ENCODE results near the gene SI. TPM values are rescaled to one million over a fixed set of nuclear protein-coding genes. Genes with fewer than 3 reads are reported as not detected.
"Not testable (repeated sequence)": the region's sequence is repeated elsewhere in the genome, so short reads cannot be mapped to it uniquely, and the experiment has no call there.

SI gene
- total RNA-seq, 1 donor from 2014 or later = not detected

DNA sequence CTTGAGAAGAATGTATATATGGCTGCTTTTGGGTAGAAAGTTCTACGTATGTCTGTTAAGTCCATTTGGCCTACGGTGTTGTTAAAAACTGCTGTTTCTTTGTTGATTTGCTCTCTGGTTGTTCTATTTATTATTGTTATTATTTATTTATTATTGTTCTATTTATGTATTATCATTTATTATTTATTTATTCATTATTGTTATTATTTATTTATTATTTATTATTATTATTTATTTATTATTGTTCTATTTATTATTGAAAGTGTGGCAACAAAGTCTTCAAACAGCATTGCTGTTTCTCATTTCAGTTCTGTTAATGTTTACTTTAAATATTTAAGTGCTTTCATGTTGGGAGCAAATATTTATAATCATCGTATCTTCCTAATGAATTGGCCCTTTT is 66.7 kb downstream of the SI start:
- intact Hi-C loops (cut with DNase I) = no loop called here
- no peak overlapping the region for H3K27ac ChIP-seq
- H3K4me1 ChIP-seq = no peaks in the 10 kb centered on the region
- H3K4me3 ChIP-seq = no peak overlapping the region
- no peaks in the 10 kb centered on the region for H3K27me3 ChIP-seq
- no peaks in the 10 kb centered on the region for H3K36me3 ChIP-seq
- H3K9me3 ChIP-seq = no peaks in the 10 kb centered on the region
- TF ChIP-seq POLR2AphosphoS5 (IDR thresholded peaks at IDR 0.05; ENCODE audit: insufficient read depth in 1 of 2, low read depth in 1 of 2) (no peak), POLR2A (IDR thresholded peaks at IDR 0.05) (no peak)
- TF ChIP-seq, protein P1, sequence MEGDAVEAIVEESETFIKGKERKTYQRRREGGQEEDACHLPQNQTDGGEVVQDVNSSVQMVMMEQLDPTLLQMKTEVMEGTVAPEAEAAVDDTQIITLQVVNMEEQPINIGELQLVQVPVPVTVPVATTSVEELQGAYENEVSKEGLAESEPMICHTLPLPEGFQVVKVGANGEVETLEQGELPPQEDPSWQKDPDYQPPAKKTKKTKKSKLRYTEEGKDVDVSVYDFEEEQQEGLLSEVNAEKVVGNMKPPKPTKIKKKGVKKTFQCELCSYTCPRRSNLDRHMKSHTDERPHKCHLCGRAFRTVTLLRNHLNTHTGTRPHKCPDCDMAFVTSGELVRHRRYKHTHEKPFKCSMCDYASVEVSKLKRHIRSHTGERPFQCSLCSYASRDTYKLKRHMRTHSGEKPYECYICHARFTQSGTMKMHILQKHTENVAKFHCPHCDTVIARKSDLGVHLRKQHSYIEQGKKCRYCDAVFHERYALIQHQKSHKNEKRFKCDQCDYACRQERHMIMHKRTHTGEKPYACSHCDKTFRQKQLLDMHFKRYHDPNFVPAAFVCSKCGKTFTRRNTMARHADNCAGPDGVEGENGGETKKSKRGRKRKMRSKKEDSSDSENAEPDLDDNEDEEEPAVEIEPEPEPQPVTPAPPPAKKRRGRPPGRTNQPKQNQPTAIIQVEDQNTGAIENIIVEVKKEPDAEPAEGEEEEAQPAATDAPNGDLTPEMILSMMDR (IDR thresholded peaks at IDR 0.05) = no peak
- DNase-seq (ENCODE audit: extremely low spot score in 2 of 2) = no peak

DNA sequence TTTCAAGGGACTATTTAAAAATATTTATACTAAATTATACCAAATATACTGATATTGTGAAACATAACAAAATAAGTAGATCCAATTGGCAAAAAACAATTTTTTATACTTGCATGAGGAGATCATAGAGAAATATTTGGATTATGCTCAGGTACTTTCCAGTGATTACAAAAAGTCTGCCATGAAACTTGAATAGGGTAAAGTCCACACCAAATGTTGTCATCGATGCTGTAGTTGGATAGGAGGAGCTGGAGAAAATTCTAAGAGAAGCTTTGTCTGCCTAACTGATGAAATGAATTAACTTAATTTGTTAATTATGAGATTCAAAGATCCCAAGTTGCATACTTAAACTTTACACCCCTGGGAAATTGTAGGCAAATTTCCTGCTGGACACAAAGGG is 93.3 kb downstream of the SI start:
- intact Hi-C loops (cut with DNase I) = no loop called here
- Histone ChIP-seq H3K4me3 (no peak overlapping the region), H3K9me3 (no peaks in the 10 kb centered on the region), H3K27me3 (no peaks in the 10 kb centered on the region), H3K36me3 (no peaks in the 10 kb centered on the region), H3K4me1 (no peaks in the 10 kb centered on the region), H3K27ac (no peak overlapping the region)
- TF ChIP-seq, protein P1 (IDR thresholded peaks at IDR 0.05) = no peak
- TF ChIP-seq POLR2A (IDR thresholded peaks at IDR 0.05) (no peak), POLR2AphosphoS5 (IDR thresholded peaks at IDR 0.05; ENCODE audit: insufficient read depth in 1 of 2, low read depth in 1 of 2) (no peak)
- no peak for DNase-seq (ENCODE audit: extremely low spot score in 2 of 2)

DNA sequence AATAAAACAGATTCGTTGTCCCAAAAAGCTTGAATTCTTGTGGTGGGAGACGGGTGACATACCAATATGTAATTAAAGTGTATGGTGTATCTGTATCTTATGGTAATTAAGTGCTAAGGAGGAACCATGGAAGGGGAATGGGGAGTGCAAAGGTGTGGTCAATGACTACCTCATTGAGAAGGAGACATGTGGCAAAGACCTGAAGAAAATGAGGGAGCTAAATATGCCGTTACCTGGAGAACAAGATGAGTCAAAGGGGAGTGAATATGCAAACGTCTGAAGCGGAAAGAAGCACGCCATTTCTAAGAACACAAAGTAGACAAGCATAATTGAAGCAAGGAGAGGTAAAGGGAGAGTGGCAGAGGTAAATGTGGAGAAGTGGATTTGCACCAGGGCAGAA is 115.7 kb downstream of the SI start:
- Histone ChIP-seq H3K27me3 (no peaks in the 10 kb centered on the region), H3K4me3 (no peak overlapping the region), H3K36me3 (no peaks in the 10 kb centered on the region), H3K27ac (no peak overlapping the region), H3K9me3 (no peaks in the 10 kb centered on the region), H3K4me1 (no peaks in the 10 kb centered on the region)
- intact Hi-C loops (cut with DNase I) = no loop called here
- TF ChIP-seq, protein P1 (IDR thresholded peaks at IDR 0.05) = no peak
- TF ChIP-seq POLR2AphosphoS5 (IDR thresholded peaks at IDR 0.05; ENCODE audit: insufficient read depth in 1 of 2, low read depth in 1 of 2) = no peak
- no peak for TF ChIP-seq POLR2A (IDR thresholded peaks at IDR 0.05)
- no peak for DNase-seq (ENCODE audit: extremely low spot score in 2 of 2)

DNA sequence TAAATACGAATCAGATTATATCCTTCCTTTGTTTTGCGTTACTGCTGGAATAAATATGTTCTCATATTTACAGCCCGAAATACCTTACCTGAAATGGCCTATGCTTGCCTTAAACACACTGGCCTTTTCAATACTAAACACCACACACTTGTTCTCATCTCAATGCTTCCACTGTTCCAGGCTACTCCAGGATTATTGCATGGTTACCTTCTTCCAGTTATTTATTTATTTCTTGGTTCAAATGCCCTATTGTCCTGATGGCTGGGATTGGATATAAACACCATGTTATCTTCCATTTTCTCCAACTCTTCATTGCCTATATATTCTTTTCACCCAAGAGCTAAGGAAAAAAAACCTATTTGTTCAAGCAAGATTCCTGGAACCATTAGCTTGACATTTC is 125.3 kb downstream of the SI start:
- Histone ChIP-seq H3K9me3 (no peaks in the 10 kb centered on the region), H3K27me3 (no peaks in the 10 kb centered on the region), H3K27ac (no peak overlapping the region), H3K4me1 (no peaks in the 10 kb centered on the region), H3K4me3 (no peak overlapping the region), H3K36me3 (no peaks in the 10 kb centered on the region)
- TF ChIP-seq, protein P1 (IDR thresholded peaks at IDR 0.05) = no peak
- TF ChIP-seq POLR2AphosphoS5 (IDR thresholded peaks at IDR 0.05; ENCODE audit: insufficient read depth in 1 of 2, low read depth in 1 of 2) (no peak), POLR2A (IDR thresholded peaks at IDR 0.05) (no peak)
- DNase-seq (ENCODE audit: extremely low spot score in 2 of 2) = no peak
- intact Hi-C loops (cut with DNase I) = no loop called here

DNA sequence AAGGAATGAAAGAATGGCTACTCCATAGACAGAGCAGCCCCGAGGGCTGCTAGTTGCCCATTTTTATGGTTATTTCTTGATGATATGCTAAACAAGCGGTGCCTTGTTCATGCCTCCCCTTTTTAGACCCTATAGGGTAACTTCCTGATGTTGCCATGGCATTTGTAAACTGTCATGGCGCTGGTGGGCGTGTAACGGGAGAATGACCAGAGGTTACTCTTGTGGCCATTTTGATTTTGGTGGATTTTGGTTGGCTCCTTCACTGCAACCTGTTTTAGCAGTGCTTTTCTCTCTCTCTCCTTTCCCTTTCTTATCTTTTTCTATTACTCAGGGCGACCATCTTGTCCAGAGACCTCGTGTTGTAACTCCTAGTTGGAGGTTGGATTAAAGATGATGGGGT is 126.9 kb downstream of the SI start:
- H3K4me3 ChIP-seq; H3K36me3 ChIP-seq; DNase-seq (ENCODE audit: extremely low spot score in 2 of 2); H3K9me3 ChIP-seq; H3K4me1 ChIP-seq; H3K27ac ChIP-seq; H3K27me3 ChIP-seq; intact Hi-C loops (cut with DNase I): not testable (repeated sequence)

DNA sequence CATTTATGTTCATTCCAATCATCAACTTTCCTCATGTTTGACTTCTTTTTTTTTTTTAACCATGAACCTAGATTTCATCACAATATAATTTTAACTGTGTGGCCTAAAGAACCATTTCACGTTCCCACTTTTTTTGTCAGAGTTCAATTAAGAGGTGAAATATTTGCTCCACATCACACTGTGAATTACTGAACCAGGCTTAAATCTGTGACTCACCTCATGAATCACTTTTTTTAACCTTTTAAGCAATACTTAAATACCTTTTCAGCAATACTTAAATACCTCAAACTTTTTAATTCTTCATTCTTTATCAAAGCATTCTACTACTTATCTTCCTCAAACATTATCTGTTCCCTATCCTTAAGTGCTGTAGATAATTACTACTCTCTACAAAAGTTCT is 137.6 kb downstream of the SI start:
- H3K4me3 ChIP-seq = no peak overlapping the region
- no peaks in the 10 kb centered on the region for H3K27me3 ChIP-seq
- no peaks in the 10 kb centered on the region for H3K36me3 ChIP-seq
- no peak overlapping the region for H3K27ac ChIP-seq
- no peak for DNase-seq (ENCODE audit: extremely low spot score in 2 of 2)
- no peaks in the 10 kb centered on the region for H3K4me1 ChIP-seq
- no peak for TF ChIP-seq POLR2A (IDR thresholded peaks at IDR 0.05)
- no peak for TF ChIP-seq POLR2AphosphoS5 (IDR thresholded peaks at IDR 0.05; ENCODE audit: insufficient read depth in 1 of 2, low read depth in 1 of 2)
- TF ChIP-seq, protein P1 (IDR thresholded peaks at IDR 0.05) = no peak
- intact Hi-C loops (cut with DNase I) = no loop called here
- H3K9me3 ChIP-seq = no peaks in the 10 kb centered on the region
